GM21381 (cell line): Measurements from ENCODE around the gene SMG6.
A peak's percentile ranks its signal among the peaks of the same experiment; 100 is the strongest.

ENCODE experiments used
- ATAC-seq: cut with Tn5 transposase; IDR thresholded peaks from one replicate; pipeline ENCODE4 v1.9.1; 2021; ENCODE audit warnings: mild to moderate bottlenecking, moderate library complexity; ENCODE audit not compliant: unreplicated experiment

SMG6 gene

DNA sequence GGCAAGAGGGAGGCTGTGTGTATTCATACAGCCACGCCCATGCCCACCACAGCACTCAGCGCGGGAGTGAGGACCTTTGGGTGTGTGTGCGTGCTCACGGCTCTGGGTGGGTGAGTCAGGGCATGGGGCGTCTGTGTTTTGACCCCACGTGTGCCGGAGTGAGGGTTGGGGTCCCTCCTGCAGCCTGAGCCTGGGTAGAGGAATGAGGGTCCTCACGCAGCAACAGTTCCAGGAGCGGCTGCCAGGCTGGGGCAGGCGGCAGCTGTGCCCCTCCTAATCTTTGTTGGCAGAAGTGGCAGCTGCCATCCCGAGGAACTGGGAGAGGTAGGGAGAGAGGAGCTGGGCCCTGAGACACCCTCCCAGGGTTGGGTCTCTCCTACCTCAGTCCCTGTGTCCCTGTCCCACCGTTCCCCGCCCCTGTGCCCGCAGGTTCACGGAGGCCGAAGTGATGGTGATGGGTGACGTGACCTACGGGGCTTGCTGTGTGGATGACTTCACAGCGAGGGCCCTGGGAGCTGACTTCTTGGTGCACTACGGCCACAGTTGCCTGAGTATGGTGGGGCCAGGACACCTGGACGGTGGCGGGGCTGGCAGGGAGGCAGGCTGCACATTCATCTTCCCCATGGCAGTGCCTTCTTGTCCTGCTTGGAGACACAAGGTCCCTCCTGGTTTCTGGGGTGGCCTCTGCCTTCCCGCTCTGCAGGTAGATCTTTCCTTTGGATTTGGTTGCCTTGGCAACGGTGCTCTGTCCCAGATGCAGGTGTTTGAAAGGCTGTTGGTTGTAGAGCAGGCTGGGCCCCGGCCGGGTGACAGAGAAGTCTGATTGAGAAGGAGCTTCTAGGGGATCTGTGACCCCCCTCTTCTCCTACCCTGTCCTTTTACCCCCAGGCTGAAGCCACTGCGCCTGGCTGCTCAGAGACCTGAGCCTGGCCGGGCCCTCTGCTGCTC is 267.8 kb downstream of the SMG6 start:
- ATAC-seq, result no peak

GRCh38 chr17:2034806-2035540 is 268.6 kb downstream of the SMG6 start:
- ATAC-seq, result no peak

DNA sequence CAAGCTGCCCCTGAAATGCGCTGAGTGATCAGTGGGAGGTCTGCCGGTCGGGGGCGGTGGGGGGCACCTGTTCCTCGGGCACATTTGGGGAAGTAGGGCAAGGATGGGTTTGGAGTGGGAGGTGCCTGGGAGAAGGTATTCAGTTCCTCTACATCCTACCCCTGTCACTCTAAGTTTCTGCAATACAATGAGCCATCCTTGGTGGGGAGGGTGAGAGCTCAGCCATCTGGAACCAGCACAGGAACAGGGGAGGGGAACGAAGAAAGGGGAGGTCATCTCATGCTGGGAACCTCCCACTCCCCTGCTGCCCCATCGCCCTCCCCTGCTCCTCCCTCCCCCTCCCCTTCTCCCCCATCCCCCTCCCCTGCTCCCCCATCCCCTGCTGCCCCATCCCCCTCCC is 269.4 kb downstream of the SMG6 start:
- ATAC-seq, result no peak

DNA sequence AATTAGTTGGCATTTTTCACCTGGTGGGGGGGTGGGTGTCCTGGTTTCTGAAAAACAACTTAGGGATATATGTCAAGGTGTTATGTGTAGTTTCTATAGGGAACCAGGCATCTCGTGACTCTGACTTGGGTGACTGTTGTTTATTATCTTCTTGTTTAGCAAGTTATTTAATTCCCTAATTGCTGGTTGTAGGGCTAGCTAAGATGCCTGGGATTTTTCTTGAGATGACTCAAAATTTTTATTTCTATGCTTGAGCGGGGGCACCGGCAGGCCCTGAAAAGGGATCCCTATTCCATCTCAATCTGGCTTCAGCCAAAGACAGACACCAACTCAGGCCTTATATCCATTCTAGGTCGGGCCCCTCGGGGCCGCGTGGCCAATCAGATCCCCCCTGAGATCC is 270.4 kb downstream of the SMG6 start:
- no peak for ATAC-seq

GRCh38 chr17:2030779-2031163 is 272.8 kb downstream of the SMG6 start:
- ATAC-seq, result no peak

DNA sequence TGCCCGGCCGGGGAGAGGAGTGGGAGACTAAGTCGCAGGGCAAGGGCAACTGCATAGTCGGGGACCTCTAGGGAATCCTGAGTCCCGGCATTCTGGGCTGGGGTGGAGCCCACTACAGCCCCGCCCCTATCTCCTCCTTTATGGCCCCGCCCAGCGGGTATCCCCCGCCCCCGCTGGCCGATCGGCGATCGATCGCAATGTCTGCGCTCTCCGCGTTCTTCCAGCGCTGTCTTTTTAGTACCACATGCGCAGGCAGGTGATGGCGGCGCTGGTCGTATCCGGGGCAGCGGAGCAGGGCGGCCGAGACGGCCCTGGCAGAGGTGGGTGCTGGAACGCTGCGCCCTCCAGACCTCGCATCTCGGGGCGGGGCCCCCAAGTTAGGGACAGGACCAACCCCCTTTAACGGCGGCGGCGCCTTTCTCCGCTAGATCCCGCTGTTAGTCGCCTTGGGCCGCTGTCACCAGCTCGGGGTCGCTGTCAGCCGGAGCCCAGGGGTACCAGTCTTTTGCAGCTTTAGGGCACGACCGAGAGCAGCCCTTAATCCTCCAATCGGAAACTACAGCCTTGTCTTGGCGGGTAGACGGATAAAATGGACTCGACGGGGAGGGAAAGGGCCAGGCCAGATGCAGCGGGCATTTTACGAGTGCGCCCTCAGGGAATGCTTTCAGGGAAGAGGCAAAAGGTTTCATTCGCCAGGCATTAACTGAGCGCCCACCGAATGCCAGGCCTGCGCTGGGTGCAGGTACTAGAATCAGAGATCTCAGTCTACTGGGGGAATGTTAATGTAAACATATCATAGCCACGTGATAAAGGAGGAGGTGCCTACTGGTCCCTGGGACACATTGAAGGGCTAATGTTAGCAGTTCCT is 273.4 kb downstream of the SMG6 start, which contains the start of gene DPH1:
Gene DPH1, plus strand, starts transcription at position 243 of the 868 bp plus-strand sequence. Its CDS starts 17 bp downstream, at position 260.
- ATAC-seq, result peak; percentile 60

GRCh38 chr17:2028737-2029136 is 274.8 kb downstream of the SMG6 start:
- no peak for ATAC-seq

- ATAC-seq, result no peak
Observed at GRCh38 chr17:2028234-2028614, 275.4 kb downstream of the SMG6 start.

- ATAC-seq, result no peak
Observed at GRCh38 chr17:2027528-2028233, 275.9 kb downstream of the SMG6 start.

DNA sequence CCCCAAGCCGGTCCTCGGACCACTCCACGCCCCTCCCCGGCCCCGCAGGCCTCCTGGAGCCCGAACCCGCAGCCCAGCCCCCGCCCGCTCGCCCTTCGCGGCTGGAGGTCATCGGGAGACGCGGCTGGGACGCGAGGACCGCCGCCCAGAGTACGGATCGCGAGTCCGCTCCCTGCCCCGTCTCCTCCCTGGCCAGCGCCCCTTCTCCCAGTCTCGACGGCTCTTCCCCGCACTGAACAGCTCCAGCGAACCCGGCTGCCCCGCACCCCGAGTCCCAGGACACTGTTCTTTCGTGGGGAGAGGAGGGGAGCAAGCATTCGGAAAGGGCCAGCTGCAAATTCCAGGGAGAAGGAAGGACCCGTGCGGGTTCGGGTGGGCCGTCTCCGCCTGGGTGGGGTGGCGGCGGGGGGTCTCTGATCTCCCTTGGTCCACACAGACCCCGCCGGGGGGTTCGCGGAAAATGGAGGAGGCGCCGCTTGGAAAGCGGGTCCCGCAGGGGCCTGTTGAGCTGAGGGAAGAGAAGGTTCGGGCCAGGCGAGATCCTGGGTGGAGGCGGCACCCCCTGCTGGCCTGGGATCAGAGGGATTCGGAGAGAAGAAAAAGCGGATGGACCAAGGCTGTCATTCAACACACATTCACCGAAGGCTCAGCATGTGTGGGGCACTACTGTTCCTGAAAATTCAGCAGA is 277.8 kb downstream of the SMG6 start:
- no peak for ATAC-seq

DNA sequence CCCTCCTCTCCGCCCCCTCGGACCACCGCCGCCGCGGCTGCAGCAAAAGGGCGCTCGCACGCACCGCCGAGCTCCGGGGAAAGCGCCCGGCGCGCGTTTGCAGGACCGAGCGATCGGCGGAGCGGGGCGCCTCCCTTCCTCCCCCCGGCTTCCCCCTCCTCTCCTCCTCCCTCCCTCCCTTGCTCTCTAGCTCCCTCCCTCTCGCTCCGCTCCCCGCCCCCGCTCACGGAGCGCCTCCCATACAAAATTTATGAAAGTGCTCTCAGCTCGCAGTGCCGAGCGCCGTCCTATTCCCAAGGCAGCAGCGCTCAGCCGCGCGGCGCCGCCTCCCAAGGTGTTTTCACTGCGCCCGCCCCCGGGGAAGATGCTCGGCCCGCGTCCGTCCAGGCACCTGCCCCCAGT is 278.4 kb downstream of the SMG6 start, which contains the start of gene RTN4RL1:
Gene RTN4RL1, minus strand, starts transcription at position 115 of the 402 bp plus-strand sequence. CDS start 469 bp downstream, outside the sequence.
- ATAC-seq, result no peak

DNA sequence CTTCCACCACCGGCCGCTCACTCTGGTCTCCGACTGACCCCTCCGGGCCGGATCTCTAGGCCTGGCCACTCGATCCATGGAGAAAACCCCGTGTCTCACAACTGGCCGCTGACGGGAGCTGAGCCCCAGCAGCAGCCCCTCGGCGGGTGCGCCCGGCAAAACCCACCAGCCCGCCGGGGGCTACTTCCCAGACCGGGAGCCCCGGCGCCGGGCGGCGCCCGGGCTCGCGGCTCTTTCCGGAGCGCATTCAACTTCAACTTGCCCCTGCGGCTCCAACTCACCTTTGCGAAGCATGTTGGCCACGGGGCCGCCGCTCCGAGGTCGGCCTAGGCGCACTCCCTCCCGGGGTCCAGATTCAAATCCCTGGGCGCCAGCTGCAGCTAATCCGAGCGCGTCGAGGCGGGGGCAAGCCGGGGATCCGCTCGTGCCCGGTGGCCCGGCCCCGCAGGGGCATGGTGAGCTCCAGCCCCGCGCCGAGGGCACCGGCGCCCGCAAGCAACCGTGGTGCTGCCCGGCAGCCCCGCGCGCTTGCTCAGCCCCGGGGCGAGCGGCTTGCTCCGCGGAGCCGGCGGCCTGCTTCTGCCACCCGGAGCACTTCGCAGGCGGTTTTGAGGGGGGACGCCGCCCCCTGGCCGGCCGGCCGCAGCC is 278.9 kb downstream of the SMG6 start:
- no peak for ATAC-seq

GRCh38 chr17:2023692-2024571 is 279.7 kb downstream of the SMG6 start:
- no peak for ATAC-seq

- ATAC-seq, result no peak
Observed at GRCh38 chr17:2023256-2023655, 280.3 kb downstream of the SMG6 start.

DNA sequence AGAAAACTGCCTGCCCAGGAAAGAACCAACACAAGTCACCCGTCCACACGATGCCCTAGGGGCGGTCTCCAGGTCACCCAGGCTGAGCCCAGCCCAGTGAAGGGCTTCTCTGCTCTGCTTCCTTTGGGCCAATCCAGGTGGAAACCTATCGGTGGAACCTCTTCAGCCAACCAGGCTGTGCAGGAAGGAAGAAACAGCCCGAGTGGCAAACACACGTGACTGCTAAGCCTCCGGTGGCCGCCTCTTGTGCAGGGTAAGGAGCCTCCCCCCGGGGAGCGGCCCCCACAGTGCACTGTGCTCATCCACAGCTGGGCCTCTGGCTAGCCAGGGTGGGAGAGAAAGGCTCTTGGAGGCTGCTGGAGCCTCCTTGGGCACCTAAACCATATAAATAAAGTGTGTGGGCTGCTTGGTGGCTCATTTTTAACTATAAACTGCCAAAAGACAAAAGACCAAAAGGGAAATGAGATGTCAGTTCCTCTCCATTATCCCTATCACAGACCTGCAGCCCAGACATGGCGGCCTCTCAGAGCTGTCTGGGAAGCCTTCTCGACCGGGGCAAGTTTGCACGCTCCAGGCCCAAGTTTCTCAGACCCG is 280.8 kb downstream of the SMG6 start:
- ATAC-seq, result no peak

GRCh38 chr17:2020721-2021120 is 282.9 kb downstream of the SMG6 start:
- no peak for ATAC-seq

GRCh38 chr17:2019723-2020122 is 283.9 kb downstream of the SMG6 start:
- no peak for ATAC-seq
